Measurements from ENCODE around the gene EXOC6B.

EXOC6B gene

DNA sequence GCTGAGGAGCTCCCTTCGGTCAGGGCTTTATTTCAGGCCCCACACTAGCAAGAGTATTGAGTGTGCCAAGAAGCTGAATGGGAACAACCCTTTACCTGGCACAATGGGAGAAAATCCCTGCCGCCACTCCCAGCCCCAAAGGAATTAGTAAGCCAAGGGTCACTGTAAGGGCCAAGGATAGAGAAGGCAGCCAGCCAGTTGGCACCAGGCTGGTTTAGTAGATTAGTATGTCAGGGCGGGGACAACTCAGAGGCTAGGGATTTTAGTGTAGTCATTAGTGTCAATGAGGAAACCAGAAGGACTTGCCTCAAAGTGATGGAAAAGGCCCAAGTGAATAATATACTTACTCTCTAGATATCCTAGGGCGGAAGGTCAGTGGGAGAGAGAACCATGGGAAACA is 643.3 kb downstream of the EXOC6B start:
- DNase-seq (ENCODE audit: low read depth in 1 of 2, low spot score in 1 of 2) = no peak

GRCh38 chr2:72181616-72182015 is 644.2 kb downstream of the EXOC6B start:
- DNase-seq (ENCODE audit: low read depth in 1 of 2, low spot score in 1 of 2) = no peak

GRCh38 chr2:72180351-72180750 is 645.5 kb downstream of the EXOC6B start:
- no peak for DNase-seq (ENCODE audit: low read depth in 1 of 2, low spot score in 1 of 2)

GRCh38 chr2:72178551-72178950 is 647.3 kb downstream of the EXOC6B start:
- no peak for DNase-seq (ENCODE audit: low read depth in 1 of 2, low spot score in 1 of 2)

DNA sequence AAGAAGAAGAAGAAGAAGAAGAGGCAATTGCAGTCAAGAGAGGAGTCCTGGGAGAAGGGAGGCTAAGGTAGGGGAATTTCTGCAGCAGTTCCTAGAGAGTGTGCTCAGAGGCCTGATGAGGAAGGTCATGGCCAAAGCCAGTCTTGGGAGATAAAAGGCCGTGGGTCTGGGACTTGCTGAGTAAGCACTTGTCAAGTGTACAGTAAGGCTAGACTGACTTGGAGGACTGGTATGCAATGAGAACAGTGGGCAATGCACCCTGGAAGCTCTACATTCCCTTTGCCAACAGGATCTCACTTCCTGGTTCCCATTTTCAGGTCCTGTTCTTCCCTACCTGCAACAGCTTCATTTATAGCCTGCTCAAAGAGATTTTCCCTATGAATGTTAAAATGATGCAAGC is 649.6 kb downstream of the EXOC6B start:
- DNase-seq (ENCODE audit: low read depth in 1 of 2, low spot score in 1 of 2) = no peak

DNA sequence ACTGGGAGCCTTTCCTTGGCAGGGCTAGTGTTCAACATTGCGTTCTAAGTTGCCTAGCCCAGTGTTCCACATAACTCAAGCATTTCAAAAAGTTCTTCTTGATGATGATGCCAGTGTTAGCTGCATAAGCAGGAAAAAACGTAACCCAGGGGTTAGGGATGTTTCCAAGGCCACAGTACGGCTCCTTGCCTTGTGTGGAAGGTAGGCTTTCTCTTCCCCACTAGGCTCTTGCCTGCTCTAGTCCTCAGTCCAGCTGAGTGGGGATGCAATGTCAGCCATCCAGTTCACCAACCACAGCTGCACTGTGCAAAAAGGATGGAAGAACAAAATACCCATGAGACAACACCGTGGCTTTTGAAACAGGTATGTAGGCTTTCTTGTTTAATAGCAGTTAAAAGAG is 650.2 kb downstream of the EXOC6B start:
- no peak for DNase-seq (ENCODE audit: low read depth in 1 of 2, low spot score in 1 of 2)

DNA sequence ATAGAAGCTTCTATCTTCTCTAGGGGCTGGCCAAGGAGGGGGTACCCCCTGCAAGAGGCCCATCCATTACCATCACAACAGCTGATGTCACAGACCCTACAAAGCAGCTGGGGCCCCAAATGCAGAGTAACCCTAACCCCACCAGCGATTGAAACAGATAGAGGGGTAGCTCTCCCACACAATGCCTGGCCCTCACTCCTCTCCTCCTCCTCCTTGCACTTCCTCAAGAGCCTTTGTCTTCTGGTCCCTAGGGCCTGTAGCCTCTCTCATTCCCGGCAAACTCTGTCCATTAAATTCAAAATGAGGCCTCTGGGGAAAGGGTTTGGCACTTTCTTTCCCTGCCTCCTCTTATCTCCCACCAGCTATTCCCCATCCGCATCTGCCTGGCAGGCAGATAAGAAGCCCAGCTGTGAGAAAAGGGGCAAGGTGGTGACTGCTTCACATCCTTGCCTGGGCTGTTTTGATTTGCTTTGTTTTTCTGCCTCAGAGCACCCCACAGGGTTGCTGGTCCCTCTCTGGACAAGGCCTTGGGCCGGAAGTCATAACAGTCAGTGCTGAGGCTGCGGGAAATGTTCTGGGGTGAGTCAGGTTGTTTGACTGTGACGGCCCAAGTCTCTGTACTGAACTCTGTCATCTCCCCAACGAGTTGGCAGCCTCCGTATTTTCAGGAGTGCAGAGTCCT is 652.1 kb downstream of the EXOC6B start:
- no peak for DNase-seq (ENCODE audit: low read depth in 1 of 2, low spot score in 1 of 2)

- DNase-seq (ENCODE audit: low read depth in 1 of 2, low spot score in 1 of 2) = no peak
Measured at GRCh38 chr2:72172478-72172877, 653.4 kb downstream of the EXOC6B start.

GRCh38 chr2:72166279-72166678 is 659.6 kb downstream of the EXOC6B start:
- no peak for DNase-seq (ENCODE audit: low read depth in 1 of 2, low spot score in 1 of 2)

DNA sequence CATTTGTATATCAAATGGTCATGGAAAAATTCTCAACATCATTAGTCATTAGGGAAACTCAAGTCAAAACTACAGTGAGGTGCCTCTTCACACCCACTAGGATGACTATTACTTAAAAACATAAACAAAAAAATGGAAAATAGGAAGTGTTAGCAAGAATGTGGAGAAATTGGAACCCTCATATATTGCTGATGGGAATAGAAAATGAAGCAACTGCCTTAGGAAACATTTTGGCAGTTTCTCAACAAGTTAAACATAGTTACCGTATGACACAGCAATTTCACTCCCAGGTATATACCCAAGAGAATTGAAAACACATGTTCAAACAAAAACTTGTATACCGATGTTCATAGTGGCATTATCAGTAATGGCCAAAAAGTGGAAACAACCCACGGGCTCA is 660.0 kb downstream of the EXOC6B start:
- no peak for DNase-seq (ENCODE audit: low read depth in 1 of 2, low spot score in 1 of 2)

GRCh38 chr2:72162574-72162973 is 663.3 kb downstream of the EXOC6B start:
- DNase-seq (ENCODE audit: low read depth in 1 of 2, low spot score in 1 of 2) = no peak

GRCh38 chr2:72159211-72159993 is 666.4 kb downstream of the EXOC6B start:
- no peak for DNase-seq (ENCODE audit: low read depth in 1 of 2, low spot score in 1 of 2)

DNA sequence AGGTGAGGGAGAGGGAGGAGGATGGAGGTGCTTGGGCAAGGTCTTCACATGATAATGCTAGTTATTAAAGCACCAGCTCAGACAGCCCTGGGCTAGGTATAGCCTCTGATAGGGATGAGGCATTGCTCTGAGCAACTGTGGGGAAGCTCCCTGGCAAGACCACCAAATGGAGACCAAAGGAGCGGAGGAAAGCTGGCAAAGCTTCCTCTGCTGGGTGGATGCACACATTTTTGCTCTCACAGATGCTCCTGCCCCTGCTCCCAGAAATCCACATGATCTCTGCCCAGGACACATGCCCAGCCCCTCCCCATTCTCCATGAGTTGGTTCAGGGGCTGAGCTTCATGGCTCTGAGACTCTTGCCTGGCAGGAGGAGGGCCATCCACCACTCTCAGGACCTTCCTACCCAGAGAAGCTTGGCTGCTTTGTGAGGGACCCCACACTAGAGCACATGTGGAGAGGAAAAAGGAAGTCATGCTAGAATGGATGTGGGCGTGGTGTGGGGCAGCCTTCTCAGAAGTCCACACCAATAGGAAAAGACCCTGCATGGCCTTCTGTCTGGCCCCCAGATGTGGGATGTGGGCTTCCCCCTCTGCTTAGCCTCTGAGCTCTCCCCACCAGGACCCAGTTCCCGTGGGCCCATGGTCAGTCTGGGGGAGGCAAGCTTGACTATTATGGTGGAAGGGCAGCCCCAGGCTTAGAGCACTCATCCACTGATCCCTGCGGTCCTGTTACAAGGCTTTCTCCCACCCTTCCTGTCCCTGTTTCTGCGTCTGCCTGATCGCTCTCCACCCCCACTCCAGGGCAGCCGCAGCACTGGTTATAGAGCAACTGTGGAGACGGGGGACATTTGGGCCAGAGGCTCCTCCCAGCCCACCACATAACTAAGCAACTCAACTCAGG is 667.7 kb downstream of the EXOC6B start:
- no peak for DNase-seq (ENCODE audit: low read depth in 1 of 2, low spot score in 1 of 2)

DNA sequence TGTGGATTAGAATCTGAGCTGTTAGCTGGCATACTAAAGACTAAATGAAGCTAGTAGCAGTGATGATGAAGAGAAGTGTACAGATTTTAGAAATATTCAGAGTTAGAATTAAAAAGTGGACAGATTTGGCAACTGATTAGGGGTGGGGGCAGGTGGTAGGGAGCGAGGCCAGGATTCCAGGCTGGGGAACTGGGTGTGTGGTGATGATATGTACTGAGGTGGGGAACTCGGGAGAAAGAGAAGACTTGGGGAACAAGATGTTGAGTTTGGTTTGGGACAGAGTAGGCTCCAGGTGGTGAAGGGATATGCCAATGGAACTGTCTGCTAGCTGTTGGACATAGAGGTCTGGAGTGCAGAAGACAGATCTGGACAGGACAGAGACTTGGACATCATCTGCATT is 669.0 kb downstream of the EXOC6B start:
- DNase-seq (ENCODE audit: low read depth in 1 of 2, low spot score in 1 of 2) = no peak

DNA sequence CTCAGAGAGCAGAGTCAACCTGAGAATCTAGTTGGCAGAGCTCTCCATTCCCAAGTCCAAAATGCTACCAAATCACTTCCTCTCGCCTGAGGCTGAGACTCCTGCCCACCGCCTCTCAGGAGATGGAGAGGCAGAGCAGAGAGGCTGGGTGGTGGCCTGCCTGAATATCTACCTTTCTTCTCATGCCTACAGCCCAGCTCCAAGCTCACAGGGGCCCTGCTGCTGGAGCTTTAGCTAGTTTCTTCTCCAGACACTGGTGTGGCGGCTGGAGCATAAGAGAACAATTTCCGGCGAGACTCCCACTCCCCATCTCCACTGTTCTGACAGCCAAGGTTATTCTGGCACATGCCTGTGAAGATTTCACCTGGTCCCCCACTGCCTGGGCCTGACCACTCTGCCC is 670.1 kb downstream of the EXOC6B start:
- no peak for DNase-seq (ENCODE audit: low read depth in 1 of 2, low spot score in 1 of 2)

DNA sequence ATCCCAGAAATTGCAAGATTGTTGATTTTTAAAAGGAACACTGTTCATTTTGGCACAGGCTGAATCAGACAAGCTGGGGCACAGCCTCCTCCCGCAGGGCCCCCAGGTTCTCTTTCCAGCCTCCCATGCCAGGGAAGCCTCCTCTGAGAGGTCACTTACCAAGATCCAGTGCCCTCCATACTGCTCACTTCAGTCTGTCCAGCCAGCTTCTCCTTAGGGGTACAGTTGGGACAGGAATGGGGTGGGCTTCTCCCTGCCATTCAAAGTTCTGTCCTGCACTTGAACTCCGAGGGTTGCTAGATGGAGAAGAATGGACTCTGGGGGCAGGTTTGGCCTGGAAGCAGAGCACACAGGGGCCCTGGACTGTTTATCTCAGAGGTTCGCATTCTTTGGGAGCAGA is 670.7 kb downstream of the EXOC6B start:
- DNase-seq (ENCODE audit: low read depth in 1 of 2, low spot score in 1 of 2) = no peak

DNA sequence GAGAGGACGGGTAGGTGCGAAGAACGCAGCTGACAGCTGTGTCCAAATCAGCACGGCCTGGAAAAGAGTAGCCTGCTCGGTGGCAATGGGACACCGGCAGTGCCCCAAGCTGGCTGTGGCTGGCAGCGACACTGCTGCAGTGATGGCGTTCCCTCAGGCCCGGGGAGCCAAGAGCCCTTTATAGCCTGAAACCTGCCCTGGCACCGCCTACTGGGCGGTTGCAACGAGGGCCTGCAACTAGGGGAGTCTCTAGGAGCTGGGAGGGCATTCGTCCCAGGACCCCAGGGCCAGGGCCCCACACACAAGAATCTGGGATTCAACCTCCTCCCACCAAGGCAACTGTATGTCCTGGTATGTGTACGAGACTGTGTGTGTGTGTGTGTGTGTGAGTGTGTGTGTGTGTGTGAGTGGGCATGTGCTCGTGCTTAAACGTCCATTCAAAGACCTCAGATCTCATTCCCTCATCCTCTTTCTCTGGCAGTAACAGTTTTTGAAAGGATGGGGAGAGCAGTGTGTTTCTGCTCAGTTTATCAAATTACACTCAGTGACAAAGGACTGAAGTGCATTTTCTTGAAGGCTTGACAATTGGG is 671.4 kb downstream of the EXOC6B start:
- DNase-seq (ENCODE audit: low read depth in 1 of 2, low spot score in 1 of 2) = no peak

DNA sequence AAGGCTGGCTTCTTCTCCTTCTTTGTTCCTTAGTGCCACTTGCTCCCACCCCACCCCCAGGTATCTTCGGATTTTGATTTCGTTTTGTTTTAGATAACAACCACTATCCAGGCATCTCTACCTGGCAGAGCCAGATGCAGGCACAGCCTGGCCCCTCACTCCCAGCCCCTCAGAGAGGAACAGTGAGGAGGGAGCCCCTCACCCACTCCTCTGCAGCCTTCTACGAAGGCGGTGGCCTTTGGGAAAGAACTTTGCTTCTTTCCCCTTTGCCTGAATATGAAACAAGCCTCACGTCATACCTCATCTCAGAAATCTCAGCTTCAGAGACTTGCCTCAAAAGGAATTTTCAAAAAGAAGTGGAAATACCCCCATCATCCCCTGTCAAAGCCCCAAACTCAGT is 671.9 kb downstream of the EXOC6B start:
- no peak for DNase-seq (ENCODE audit: low read depth in 1 of 2, low spot score in 1 of 2)

- no peak for DNase-seq (ENCODE audit: low read depth in 1 of 2, low spot score in 1 of 2)
Measured at GRCh38 chr2:72153026-72153791, 672.6 kb downstream of the EXOC6B start.

DNA sequence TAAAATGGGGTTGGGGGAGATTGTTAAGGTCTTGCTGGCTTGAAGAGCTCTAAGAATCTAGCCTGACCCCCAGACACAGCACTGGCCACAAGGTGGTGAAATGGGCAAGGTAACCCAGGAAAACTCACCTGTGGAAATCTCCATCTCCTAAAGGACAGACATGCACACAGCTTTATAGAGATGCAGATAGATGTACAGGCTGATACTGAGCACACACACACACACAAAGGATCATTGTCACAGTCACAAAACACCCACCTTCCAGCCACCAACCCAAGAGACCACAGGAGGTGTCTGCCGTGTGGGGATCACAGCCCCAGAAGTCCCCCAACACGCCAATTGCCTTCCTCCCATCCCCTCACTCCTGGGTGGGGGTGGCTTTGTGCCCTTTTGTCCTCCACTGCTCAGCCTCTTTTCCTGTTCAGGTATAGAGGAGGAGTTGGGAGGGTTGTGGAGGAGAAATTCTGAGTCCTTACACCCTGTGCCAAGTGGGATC is 674.9 kb downstream of the EXOC6B start:
- DNase-seq (ENCODE audit: low read depth in 1 of 2, low spot score in 1 of 2) = no peak

Measured in activated T-helper 1 cell treated with anti-CD3 and anti-CD28 coated beads, Interleukin-2, amount 50 U/mL, for 16 hours (primary cell).